Brain pericyte (primary cell): Measurements from ENCODE around the gene CLEC10A.
"Not testable (repeated sequence)": the region's sequence is repeated elsewhere in the genome, so short reads cannot be mapped to it uniquely, and the experiment has no call there.

Experiments
- DNase-seq: peaks from one replicate; pipeline ENCODE4 v3.0.0-alpha.2; 2012; ENCODE audit warnings: low read depth, low spot score

The CLEC10A gene

GRCh38 chr17:7079581-7080455 is at the start of gene CLEC10A:
Gene CLEC10A (minus strand): TSS chr17:7080251. CDS start chr17:7078812, 1,439 bp downstream.
- no peak for DNase-seq

GRCh38 chr17:7129311-7129710 is 49.3 kb upstream of the CLEC10A start:
- no peak for DNase-seq

- no peak for DNase-seq
Observed at GRCh38 chr17:7128160-7128559, 48.1 kb upstream of the CLEC10A start.

GRCh38 chr17:7127501-7127900 is 47.5 kb upstream of the CLEC10A start:
- not testable (repeated sequence) for DNase-seq

GRCh38 chr17:7126386-7126785 is 46.3 kb upstream of the CLEC10A start:
- not testable (repeated sequence) for DNase-seq

GRCh38 chr17:7124923-7125322 is 44.9 kb upstream of the CLEC10A start:
- no peak for DNase-seq

GRCh38 chr17:7123844-7124243 is 43.8 kb upstream of the CLEC10A start:
- no peak for DNase-seq

GRCh38 chr17:7122381-7122780 is 42.3 kb upstream of the CLEC10A start:
- peak; percentile 15 for DNase-seq

GRCh38 chr17:7120635-7121034 is 40.6 kb upstream of the CLEC10A start:
- not testable (repeated sequence) for DNase-seq

GRCh38 chr17:7120123-7120522 is 40.1 kb upstream of the CLEC10A start:
- DNase-seq, result no peak

GRCh38 chr17:7119314-7119713 is 39.3 kb upstream of the CLEC10A start:
- DNase-seq, result no peak

- no peak for DNase-seq
Observed at GRCh38 chr17:7114875-7115614, 35.0 kb upstream of the CLEC10A start.

GRCh38 chr17:7114241-7114874 is 34.3 kb upstream of the CLEC10A start, which contains the start of gene ASGR2:
Gene ASGR2 (minus strand): TSS chr17:7114822. CDS start chr17:7114240, 582 bp downstream.
- DNase-seq, result no peak

GRCh38 chr17:7113273-7114071 is 33.4 kb upstream of the CLEC10A start:
- no peak for DNase-seq

- DNase-seq, result no peak
Observed at GRCh38 chr17:7112510-7113108, 32.6 kb upstream of the CLEC10A start.

GRCh38 chr17:7111784-7112509 is 31.9 kb upstream of the CLEC10A start:
- DNase-seq, result no peak

- DNase-seq, result no peak
Observed at GRCh38 chr17:7110617-7111306, 30.7 kb upstream of the CLEC10A start.

- DNase-seq, result no peak
Observed at GRCh38 chr17:7109461-7110322, 29.6 kb upstream of the CLEC10A start.

GRCh38 chr17:7108981-7109380 is 28.9 kb upstream of the CLEC10A start:
- DNase-seq, result no peak
